ENCODE data around the gene PLD5.

Gene PLD5

GRCh38 chr1:242524571-242525359 is at the start of gene PLD5:
Gene PLD5 (minus strand): TSS chr1:242524697.
- no peak for DNase-seq

GRCh38 chr1:242569867-242570266 is 45.4 kb upstream of the PLD5 start:
- DNase-seq, result no peak

- DNase-seq, result no peak
Measured at GRCh38 chr1:242568666-242569065, 44.2 kb upstream of the PLD5 start.

- DNase-seq, result no peak
Measured at GRCh38 chr1:242567596-242567995, 43.1 kb upstream of the PLD5 start.

- DNase-seq, result no peak
Measured at GRCh38 chr1:242556759-242557158, 32.3 kb upstream of the PLD5 start.

- no peak for DNase-seq
Measured at GRCh38 chr1:242556276-242556675, 31.8 kb upstream of the PLD5 start.

- DNase-seq, result no peak
Measured at GRCh38 chr1:242554577-242554976, 30.1 kb upstream of the PLD5 start.

GRCh38 chr1:242546849-242547729 is 22.6 kb upstream of the PLD5 start:
- no peak for DNase-seq

GRCh38 chr1:242546441-242546840 is 21.9 kb upstream of the PLD5 start:
- no peak for DNase-seq

GRCh38 chr1:242544071-242544470 is 19.6 kb upstream of the PLD5 start:
- DNase-seq, result no peak

GRCh38 chr1:242542271-242542670 is 17.8 kb upstream of the PLD5 start:
- DNase-seq, result no peak

- DNase-seq, result no peak
Measured at GRCh38 chr1:242535986-242536385, 11.5 kb upstream of the PLD5 start.

GRCh38 chr1:242534753-242535152 is 10.3 kb upstream of the PLD5 start:
- DNase-seq, result no peak

- DNase-seq, result no peak
Measured at GRCh38 chr1:242530761-242531160, 6.3 kb upstream of the PLD5 start.

GRCh38 chr1:242525769-242526168 is 1.3 kb upstream of the PLD5 start:
- no peak for DNase-seq

GRCh38 chr1:242525360-242525722 is 844 bp upstream of the PLD5 start:
- no peak for DNase-seq

GRCh38 chr1:242523719-242524570 is 552 bp downstream of the PLD5 start:
- DNase-seq, result no peak

GRCh38 chr1:242522996-242523718 is 1.3 kb downstream of the PLD5 start:
- DNase-seq, result no peak

GRCh38 chr1:242522304-242522945 is 2.1 kb downstream of the PLD5 start:
- no peak for DNase-seq

GRCh38 chr1:242515555-242515954 is 8.9 kb downstream of the PLD5 start:
- DNase-seq, result no peak

GRCh38 chr1:242506724-242507123 is 17.8 kb downstream of the PLD5 start:
- DNase-seq, result no peak

GRCh38 chr1:242489545-242489944 is 35.0 kb downstream of the PLD5 start:
- DNase-seq, result no peak
